Neural progenitor cell (in vitro differentiated cells): ENCODE results near the gene TMEM14B.

Source experiments
- EZH2 ChIP-seq: fragments of 200-600 bp; sonication (generic); IDR thresholded peaks from 2 replicates; pipeline ENCODE4 v1.6.1; 2017; ENCODE audit warnings: antibody characterized with exemption, mild to moderate bottlenecking, moderate library complexity
- TF ChIP-seq, protein P1 (sequence below): fragments of 200-600 bp; sonication (generic); IDR thresholded peaks from 2 replicates; pipeline ENCODE4 v1.5.1; 2017; ENCODE audit warnings: antibody characterized with exemption, mild to moderate bottlenecking

DNA sequence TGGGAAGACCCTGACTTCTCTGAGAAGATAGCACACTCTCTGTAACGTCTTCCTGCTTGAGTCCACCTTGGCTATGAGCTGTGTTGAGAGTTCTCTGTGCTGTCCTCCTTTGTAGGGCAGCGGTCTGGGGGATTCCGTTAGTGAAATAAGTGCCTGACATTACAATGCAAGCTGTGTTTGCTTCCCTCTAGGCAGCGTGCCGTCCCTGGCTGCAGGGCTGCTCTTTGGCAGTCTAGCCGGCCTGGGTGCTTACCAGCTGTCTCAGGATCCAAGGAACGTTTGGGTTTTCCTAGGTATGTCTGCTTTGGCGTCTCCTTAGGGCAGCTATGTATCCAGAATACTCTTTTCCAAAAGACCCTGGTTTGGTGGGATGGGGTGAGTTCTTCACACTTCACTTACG is 21.9 kb upstream of the TMEM14B start:
- TF ChIP-seq, protein P1, sequence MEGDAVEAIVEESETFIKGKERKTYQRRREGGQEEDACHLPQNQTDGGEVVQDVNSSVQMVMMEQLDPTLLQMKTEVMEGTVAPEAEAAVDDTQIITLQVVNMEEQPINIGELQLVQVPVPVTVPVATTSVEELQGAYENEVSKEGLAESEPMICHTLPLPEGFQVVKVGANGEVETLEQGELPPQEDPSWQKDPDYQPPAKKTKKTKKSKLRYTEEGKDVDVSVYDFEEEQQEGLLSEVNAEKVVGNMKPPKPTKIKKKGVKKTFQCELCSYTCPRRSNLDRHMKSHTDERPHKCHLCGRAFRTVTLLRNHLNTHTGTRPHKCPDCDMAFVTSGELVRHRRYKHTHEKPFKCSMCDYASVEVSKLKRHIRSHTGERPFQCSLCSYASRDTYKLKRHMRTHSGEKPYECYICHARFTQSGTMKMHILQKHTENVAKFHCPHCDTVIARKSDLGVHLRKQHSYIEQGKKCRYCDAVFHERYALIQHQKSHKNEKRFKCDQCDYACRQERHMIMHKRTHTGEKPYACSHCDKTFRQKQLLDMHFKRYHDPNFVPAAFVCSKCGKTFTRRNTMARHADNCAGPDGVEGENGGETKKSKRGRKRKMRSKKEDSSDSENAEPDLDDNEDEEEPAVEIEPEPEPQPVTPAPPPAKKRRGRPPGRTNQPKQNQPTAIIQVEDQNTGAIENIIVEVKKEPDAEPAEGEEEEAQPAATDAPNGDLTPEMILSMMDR = no peak
- no peak for TF ChIP-seq EZH2
